Posterior cingulate gyrus (tissue), 11 donors: ENCODE measurements around the gene SH2B2.
"Not testable (repeated sequence)": the region's sequence is repeated elsewhere in the genome, so short reads cannot be mapped to it uniquely, and the experiment has no call there.

ENCODE experiments used
- DNase-seq, 10 donors: peaks; one replicate each; pipeline versions ENCODE4 v3.0.0 to v3.0.0-alpha.2; 2020 to 2021; ENCODE audit warnings: mixed read lengths in 3 of 10
- intact Hi-C: fragments of 100-400 bp; cut with DNase I; formaldehyde crosslinking; loops from one replicate; pipeline ENCODE4 v1.15.1; 2023

SH2B2 gene

DNA sequence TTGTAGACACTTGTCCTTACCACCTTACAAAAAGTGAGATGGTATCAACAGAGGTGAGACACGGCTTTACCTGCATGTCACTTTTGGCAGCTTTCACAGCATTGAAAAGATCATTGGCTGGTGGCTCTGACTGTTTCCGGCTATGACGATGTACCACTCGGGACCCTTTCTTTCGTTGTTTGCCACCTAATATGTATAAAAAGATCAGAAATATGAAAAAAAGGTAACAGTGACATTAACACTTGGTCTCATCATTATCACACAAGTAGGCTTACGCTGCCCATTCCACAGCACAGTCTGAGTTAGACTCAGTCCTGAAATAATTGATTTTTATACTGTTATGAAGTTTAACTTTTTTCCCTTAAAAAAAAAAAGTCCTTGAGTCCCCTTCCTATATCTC lies 40.5 kb downstream of the SH2B2 start:
- intact Hi-C loops, result not testable (repeated sequence)

DNA sequence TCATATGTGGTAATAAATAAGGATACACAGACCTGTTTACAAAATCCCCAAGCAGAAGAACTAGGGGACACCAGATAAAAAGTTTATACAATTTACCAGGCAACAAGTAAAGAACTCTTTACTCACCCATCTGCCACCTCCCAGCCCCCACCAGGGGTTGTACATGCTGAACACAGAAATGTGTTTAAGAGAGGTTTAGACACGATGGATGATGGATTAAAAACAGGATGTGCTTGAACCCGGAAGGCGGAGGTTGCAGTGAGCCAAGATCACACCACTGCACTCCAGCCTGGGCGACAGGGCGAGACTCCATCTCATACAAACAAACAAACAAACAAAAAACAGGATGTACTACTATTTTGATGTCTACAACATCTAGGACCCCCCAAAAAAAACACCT lies 42.2 kb downstream of the SH2B2 start:
- DNase-seq, intact Hi-C loops: not testable (repeated sequence)

More for the DNA sequence above, 40.5 kb downstream of the SH2B2 start:
- DNase-seq, result not testable (repeated sequence)

DNA sequence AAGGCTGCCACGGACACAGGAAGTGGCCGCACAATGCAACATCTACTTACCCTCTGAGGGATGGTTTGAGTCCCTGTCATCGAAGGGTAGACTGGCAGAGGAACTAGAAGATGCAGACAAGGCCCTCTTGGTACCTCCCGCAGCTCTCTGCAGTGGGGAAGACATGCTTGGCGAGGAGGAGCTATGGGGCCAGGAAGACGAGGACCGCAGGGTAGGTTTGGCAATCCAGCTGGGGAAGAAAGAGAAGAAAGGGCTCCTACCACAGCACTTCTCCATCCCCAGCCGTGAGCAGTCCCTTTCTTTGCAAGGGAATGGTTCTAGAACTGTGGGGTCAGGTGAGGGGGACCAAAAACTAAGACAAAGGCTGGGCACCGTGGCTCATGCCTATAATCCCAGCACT lies 42.7 kb downstream of the SH2B2 start:
- DNase-seq, intact Hi-C loops: not testable (repeated sequence)

DNA sequence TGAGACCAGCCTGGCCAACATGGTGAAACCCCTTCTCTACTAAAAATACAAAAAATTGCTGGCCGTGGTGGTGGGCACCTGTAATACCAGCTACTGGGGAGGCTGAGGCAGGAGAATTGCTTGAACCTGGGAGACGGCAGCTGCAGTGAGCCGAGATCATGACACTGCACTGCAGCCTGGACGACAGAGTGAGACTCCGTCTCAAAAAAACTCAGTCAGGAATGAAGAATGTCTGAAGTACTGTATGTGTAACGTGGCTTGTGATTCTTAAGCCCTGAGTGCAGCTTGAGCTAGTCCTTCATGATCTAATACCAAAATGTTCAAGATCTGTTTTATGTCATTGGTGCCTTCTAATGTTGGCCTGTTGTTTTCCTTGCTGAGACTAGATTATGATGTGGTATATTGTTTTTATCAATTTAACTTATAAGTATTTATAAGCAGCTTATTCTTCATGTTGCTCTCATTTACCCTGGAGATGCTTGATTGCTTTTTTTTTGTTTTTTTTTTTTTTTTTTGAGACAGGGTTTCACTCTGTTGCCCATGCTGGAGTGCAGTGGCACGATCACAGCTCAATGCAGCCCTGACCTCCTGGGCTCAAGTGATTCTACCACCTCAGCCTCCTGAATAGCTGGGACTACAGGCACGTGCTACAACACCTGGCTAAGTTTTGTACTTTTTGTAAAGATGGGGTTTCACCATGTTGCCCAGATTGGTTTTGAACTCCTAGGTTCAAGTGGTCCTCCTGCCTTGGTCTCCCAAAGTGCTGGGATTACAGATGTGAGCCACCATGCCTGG lies 44.2 kb downstream of the SH2B2 start:
- intact Hi-C loops, DNase-seq: not testable (repeated sequence)

DNA sequence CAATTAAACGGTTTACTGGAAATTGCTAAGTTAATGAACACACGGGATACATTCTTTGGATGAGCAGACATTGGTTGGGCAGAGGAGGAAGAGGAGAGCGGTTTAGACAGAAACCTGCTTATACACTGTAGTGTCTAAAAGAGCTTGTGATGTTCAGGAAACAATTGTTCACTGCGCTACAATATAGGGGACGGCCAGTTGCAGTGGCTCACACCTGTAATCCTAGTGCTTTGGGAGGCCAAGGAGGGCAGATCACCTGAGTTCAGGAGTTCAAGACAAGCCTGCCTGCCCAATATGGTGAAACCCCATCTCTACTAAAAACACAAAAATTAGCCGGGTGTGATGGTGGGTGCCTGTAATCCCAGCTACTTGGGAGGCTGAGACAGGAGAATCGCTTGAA lies 48.9 kb downstream of the SH2B2 start:
- DNase-seq, intact Hi-C loops: not testable (repeated sequence)

DNA sequence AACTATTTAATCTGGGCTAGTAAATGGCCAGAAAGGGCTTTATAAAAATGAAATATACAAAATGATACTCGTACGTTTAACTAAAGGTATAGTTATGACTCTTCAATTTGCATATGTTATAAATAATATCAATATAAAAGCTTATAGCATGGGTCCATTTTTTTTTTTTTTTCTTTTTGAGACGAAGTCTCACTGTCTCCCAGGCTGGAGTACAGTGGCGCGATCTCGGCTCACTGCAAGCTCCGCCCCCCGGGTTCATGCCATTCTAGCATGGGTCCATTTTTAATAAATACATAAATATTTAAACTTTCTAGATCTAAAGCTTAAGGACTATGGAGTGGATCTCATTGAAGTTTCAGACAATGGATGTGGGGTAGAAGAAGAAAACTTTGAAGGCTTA lies 50.3 kb downstream of the SH2B2 start:
- DNase-seq, intact Hi-C loops: not testable (repeated sequence)

DNA sequence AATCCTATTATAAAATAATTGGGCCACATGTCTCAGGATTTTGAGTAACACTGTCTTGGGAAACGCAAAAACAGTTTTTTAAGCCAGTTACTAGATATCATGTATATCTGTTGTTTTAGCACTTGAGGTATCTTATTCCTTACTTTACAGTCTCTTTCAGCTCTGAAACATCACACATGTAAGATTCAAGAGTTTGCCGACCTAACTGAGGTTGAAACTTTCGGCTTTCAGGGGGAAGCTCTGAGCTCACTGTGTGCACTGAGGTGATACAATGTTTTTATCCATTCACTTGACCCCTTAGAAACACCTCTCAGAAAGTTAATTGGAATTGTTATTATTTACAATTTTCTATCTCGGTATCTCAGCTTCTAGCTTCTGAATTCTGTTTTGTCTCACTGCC lies 50.8 kb downstream of the SH2B2 start:
- DNase-seq, intact Hi-C loops: not testable (repeated sequence)

DNA sequence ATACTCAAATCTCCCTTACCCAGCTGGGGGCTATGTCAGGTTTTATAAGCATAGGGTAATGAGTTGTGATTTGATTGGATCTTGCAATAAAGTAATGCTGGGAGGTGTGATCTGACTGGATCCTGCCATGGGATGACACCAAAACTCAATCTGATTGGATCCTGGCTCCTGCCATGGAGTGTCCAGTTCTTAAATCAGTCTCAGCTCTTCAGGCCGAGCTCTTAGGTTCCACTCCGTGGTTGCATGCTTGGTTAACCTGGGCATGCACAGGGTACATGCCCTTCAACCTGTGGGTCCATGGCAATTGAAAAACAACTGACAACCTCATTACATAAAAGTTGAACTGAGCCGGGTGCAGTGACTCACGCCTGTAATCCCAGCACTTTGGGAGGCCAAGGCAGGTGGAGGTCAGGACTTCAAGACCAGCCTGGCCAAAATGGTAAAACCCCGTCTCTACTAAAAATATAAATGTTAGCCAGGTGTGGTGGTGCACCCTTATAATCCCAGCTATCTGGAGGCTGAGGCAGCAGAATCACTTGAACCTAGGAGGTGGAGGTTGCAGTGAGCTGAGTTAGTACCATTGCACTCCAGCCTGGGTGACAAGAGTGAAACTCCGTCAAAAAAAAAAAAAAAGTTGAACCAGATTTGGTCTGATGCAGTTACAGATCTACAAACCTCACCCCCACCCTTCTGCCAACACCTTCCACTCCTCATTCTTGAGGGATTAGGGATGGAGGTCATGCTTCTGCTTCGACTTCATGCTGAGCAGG lies 54.1 kb downstream of the SH2B2 start:
- DNase-seq, intact Hi-C loops: not testable (repeated sequence)

DNA sequence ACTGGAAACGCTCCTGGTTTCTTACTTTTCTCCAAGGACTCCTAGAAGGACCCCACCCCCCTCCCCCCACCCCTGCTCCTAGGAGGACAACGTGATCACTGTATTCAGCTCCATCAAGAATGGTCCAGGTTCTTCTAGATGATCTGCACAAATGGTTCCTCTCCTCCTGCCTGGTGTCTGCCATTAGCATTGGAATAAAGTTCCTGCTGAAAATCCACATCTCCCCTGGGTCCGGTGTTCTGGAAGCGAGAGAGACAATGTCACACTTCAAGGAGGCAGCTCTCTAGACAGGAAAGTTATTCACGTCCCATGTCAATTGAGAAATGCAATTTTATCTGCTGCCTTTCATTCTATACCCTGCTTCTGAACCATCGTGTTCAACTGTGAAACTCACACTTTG lies 60.3 kb downstream of the SH2B2 start:
- DNase-seq, intact Hi-C loops: not testable (repeated sequence)

DNA sequence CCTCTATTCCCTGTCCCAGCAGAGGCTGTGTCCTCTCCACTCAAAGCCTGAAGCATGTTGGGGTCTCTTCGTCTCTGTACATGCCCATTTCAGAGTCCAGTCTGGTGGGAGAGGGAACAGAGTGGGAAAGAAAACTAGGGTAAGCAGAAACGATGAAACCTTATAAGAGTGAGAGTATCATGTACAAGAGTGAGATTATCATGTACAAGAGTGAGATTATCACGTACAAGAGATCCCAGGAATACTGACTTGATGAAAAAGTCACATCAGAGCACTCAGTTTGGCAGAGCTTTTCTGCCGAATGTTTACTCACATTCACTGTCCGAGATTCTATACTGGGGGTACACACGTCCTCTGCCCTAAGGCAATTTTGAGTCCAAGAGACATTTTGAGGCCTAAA lies 69.7 kb downstream of the SH2B2 start, which contains the start of gene SPDYE6:
SPDYE6 (minus strand) TSS at position 101 of the 400 bp plus-strand sequence. CDS start 421 bp downstream, outside the sequence.
- intact Hi-C loops, DNase-seq: not testable (repeated sequence)

DNA sequence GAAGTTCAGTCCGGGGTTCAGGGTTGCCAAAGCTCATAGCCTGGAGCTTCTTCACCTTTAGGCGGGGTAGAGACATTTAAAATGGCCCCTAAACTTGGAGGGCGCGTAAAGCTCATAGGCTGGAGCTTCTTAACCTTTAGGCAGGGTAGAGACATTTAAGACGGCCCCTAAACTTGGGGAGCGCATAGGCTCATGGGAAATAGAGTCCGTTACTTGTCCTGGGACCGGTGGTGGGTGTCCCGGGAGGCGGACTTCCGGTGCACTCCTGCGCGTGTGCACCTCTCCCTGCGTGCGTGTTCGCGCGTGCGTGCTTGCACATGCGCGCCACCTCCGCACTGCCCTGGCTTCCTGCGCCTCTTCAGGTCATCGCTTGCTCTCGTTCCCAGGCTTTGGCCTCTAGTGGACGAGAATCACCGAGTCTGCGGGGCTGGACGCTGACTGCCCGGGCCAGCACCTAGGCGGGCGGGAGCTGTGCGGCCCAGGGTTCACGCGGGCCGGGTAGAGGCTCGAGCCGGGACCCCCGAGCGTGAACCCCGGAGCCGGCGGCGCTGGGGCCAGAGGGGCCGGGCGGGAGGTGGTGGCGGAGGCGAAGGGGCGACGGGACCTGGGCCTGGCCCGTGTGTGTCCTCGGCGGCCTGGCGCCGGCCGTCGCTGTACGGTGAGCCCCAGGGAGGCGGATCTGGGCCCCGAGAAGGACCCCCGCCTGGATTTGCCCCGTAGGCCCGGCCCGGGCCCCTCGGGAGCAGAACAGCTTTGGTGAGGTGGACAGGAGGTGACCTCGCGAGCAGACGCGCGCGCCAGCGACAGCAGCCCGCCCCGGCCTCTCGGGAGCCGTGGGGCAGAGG lies 77.1 kb downstream of the SH2B2 start:
- DNase-seq, result peak; percentile 93 to 99 (median 95)
- intact Hi-C loops, result loop anchor here (1.0 kb wide), 1 partner anchor 33 kb away; the partner anchor contains the start of gene PRKRIP1

DNA sequence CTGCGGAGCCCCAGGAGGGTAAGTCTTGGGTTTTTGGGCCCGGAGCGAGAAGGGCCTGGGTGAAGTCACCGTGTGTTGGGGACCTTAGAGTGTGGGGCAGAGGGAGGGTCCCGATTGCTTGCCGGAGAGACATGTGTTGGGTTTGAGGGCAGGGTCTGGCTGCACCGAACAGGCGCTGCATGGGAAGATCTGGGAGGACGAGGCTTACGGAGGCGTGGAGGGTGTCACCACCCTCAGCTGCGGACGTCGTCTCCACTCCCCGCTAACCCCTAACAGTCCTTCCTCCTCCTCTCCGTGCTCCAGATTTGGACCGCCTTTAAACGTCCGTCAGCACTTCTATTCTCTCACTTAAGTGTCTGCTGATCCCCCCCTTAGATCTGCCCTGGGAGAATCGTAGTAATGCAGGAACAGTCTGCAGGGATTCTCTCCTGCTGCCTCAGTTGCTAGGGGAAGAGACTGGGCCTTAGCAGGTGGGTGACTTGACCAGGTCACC lies 77.8 kb downstream of the SH2B2 start:
- DNase-seq, intact Hi-C loops: not testable (repeated sequence)

DNA sequence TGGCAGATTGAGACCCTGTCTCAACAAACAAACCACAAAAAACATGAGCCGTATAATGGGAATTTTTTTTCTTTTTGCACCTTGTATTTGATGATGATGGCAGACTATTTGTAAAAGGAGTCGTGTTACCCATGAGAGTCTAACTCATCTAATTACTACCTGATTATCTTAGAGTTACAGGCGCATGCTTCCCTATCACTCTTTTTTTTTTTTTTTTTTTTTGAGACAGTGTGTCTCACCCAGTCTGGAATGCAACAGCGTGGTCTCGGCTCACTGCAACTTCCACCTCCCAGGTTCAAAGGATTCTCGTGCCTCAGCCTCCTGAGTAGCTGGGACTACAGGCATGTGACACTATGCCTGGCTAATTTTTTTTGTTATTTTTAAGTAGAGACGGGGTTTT lies 78.7 kb downstream of the SH2B2 start:
- intact Hi-C loops, DNase-seq: not testable (repeated sequence)

DNA sequence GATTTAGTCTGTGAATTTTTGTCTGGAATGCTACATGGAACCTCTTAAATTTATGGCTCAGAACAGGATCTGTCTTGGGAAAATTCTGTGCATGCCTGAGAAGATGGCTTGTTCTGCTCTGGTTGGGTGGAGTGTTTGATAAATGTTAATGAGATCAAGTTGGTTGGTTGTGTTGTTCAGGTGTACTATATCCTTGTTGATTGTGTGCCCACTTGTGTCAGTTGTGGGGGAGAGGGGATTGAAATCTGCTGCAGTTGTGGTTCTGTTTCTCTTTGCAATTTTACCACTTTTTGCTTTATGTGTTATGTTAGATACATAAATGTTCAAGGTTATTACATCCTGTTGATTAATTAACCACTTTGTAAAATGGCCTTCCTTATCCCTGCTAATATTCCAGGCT lies 83.4 kb downstream of the SH2B2 start:
- intact Hi-C loops, result not testable (repeated sequence)

More for the DNA sequence above, 83.4 kb downstream of the SH2B2 start:
- DNase-seq, result not testable (repeated sequence)
